NOMO-1 treated with dmso at 0.1 percent for 144 hours (cell line): ENCODE measurements around the gene RPS6KL1.

ENCODE experiments used
- DNase-seq: peaks from one replicate; lab custom pipeline; 2025; ENCODE audit not compliant: unreplicated experiment; lab: John Stamatoyannopoulos, UW

The RPS6KL1 gene

GRCh38 chr14:74952180-74952665 is 29.2 kb upstream of the RPS6KL1 start:
- no peak for DNase-seq

DNA sequence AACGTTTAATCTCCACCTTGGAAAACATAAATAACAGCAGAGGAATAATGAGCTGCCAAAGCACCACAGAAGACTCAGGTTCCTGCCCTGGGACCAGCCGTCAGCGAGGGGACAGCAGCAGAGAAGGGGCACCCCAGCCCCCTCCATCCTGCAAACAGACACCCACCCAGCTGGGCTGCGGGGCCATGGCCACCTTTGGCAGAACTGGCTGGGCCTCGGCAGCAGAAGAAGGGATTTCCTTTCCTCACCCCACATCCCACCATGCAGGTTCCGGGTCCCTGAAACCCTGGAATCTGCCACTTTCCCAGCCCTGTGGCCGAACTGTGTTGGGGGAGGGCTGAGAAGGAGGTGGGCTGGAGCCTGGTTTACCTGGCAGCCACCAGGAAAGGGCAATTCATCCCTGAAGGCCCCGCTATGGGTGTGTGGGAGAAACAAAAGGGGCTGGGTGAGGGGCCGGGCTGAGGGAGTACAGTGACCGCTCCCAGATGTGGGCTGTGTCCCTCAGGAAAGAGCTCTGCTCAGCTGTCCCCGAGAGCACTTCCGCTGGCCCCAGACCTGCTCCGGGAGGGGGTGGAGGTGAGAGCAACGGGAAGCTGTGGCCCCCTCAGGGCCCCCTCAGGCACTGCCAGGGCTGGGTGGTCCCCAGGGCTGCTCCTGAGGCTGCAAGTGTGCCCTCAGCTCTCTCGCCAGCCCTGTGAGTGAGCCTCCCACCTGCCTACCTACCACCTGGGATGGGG is 28.6 kb upstream of the RPS6KL1 start:
- no peak for DNase-seq

DNA sequence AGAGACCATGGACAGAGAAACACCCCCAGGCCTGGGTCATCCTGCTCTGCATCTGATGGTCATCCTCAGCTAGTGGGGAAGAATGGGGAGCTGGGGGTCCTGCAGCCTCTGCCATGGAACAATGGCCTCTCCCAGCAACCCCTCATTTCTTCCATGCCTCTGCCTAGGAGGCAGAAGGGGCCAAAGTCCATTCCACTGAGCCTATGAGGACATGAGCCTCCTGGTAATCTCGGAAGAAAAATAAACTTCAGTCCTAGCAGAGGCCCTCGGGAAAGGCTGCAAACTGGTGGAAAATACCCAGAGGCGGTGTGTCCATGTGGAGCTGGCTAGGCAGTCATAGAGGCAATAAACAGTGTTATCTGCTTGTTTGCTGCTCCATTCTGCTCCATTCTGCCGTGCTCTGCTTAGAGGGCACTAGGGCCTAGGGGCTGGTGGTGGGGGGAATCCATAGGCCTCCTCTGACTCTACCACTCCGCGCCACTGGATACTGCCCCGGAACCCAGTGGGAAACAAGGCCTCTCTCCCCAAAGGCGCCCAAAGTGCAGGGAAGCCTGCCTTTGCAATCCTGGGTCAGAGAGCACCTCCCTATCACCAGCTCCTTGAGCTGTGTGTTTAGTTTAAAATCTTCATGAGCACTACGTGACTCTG is 27.9 kb upstream of the RPS6KL1 start:
- DNase-seq, result no peak

DNA sequence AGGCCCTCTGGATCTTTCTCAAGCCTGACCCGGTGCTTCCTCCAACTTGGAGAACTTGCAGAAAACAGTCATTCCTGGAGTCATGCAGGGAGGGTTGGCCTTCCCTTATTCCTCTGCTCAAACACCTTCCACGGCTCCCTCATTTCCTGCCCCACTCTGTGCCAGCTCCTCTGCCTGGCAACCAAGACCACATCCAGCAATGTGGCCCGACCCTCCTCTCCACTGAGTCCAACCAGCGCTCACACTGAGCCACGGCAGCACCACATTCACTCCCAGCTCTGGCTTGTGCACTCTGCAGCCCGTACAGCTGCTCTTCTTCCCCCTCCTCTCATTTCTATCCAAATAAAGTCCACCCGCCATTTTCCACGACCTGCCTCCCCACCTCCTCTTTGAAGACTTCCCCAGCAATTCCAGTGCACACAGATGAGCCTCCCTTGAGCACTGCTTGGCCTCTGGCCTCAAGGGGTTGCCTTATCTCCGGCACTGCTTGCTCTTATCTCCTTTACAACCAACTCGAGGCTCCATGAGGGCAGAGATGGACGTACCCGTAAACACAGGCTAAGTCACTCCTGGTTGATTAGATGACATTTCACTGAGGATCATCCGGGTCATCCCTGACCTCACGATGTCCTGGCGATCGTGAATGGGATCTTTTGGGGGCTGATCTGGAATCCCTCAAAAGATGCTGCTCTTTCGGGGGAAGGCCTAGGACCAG is 27.0 kb upstream of the RPS6KL1 start:
- no peak for DNase-seq

DNA sequence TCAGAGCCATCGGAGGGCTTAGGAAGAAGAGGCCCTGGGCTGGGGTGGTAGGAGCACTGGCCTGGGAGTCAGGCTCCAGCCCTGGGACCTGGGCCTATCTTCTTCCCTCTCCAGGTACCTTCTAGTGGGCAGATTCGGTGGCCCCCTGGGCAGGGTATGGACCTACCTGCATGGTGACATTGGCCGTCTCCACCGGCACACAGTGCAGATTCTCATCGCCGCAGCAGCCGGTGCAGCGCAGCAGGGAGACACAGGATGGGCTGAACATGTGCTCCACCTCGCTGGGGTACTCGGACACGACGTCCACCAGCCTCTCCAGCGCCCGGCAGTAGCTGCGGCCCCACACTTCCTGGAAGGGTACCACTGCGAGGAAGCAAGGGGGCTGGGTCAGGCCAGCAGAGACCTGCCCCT is 26.1 kb upstream of the RPS6KL1 start:
- DNase-seq, result no peak

GRCh38 chr14:74948228-74949175 is 25.4 kb upstream of the RPS6KL1 start:
- DNase-seq, result no peak

DNA sequence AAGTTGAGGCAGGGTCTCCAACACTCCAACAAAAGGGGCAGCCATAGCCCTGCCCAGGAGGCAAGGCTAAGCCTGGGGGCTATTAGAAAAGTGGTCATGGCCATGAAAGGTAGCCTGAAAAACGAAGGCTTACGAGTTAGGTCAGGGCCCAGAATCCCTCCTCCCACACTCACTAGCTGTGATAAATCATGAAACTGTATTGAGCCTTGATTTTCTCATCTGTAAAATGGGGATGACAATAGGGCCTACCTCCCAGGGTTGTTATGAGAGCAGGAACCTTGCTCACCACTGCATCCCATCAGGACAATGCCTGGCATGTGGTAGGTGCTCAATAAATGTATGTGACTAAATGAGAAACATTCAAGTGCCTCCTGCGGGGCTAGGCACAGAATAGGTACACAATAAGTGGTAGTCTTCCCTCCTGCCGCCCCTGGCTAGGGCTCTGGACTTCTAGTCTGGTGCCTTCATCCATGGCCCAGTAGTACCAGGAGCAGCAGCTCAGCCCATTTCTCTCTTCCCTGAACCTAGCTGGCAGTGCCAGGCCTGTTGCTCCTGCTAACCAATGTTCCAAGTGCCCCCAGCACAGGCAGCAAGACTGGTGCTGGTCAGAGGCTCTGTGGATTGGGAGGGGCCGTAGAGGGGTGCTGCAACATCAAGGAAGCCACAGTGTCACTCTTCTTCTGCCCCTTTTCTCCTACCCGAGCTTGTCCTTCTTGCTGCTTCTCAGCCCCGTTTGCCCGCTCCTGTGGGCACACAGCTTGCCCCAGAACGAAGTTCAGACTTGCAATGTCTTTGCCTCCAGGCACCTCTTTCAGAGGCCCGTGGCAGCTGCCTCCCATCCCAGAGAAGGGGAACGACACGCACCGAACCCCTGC is 24.5 kb upstream of the RPS6KL1 start:
- DNase-seq, result no peak

DNA sequence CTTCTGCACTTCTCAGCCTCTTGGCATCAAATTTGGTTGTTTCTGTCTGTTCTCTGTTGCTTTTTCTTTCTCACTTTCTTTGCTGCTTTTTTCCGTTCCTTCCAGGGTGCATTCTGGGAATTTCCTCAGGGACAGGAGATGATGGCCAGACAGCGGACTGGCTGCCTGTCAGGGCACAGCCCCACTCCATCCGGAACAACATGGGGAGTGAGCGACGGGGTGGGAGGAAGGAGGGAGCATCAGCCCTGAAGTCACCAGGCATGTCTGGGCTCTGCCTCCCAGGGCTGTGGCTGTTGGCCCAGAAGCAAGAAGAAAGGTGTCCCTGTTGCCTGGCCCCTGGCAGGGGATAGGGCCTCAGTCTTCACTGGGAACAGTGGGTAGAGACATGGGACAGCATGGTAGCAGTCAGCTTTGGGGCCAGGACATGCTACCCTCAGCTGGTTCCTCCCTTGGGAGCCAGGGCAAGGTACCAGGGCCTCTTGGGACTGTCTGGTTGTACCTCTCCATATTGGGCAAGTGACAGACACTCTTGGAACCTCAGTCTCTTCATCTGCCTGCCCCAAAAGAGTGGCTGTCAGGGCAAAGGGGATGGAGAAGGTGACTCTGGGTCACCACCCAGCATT is 23.7 kb upstream of the RPS6KL1 start:
- DNase-seq, result no peak

DNA sequence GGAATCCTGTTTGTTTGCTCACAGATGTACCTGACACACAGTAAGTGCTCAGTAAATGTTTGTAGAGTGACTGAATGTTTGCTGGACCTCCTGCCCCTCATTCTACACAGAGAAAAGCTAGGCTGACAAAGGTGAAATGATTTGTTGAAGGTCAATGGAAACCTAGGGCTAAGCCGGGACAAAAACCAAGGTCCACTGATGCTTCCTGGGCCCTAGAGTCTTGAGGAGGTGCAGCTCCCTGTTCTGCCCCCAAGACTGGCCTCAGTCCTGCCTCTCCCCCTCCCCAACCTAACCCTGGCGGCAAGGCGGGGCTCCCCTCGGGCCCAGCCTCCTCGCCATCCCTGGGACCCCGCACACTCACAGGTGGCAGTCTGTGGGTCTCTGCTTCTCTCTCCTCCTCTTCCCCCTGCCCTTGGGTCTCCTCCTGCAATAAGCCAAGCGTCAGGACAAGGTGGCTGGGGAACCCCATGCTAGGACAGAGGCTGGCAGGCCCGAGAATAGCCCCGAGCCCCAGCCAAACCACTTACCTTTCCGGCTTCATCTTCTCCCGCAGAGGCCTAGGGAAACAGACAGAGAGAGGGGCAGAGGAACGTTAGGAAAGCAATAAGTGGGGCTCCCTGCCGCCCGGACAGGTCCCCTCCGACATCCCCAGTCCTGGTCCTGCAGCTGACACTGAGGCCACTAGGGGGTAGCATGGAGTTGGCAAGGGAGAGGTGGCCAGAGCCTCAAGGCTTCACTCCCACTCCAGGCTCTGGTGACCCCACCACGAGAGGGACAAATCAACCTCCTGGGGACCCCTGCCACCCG is 23.0 kb upstream of the RPS6KL1 start:
- peak; percentile 58 for DNase-seq

DNA sequence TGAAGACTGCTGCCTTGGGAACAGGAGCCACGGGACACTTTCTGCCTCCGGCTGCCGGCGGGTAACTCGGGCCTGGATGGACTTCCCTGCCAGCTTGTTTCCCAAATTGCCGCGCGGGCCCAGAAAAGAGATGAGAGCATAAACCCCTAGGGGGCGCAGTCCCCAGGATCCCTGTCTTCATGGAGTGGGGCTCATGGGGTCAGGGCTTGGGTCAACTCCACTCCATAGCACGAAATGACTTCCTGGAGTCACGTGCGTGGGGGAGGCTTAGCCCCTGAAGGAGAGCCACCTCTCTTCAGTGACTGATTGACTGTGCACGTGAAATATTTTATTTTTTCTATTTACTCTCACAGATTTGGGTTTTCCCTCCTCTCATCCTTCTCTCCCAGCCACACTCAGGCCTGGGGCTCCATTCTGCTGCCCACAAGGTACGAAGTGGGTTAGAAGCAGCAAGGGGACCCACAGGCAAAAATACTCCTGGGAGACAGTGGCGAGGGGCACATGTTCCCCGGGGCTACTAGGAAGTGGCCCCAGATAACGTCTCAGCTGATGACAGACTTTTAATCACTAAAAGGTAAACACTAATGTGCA is 22.3 kb upstream of the RPS6KL1 start:
- no peak for DNase-seq

DNA sequence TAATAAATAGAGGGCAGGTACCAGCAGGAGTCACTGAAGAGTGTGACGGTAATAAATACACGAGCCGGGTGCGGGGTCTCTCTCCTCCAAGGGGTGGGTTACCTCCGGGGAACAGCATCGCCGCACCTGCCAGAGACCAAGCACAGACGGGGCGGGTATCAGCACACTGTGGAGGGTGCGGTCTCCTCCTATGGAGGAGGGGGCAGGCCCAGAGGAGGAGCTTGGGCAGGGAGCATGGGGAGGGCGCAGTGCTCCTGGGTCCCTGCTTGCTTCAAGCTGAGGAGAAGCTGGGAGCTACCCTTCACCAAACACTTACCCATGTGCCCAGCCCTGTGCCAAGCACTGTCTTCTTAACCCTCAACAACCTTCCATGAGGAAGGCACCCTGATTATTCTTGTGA is 19.5 kb upstream of the RPS6KL1 start:
- no peak for DNase-seq

DNA sequence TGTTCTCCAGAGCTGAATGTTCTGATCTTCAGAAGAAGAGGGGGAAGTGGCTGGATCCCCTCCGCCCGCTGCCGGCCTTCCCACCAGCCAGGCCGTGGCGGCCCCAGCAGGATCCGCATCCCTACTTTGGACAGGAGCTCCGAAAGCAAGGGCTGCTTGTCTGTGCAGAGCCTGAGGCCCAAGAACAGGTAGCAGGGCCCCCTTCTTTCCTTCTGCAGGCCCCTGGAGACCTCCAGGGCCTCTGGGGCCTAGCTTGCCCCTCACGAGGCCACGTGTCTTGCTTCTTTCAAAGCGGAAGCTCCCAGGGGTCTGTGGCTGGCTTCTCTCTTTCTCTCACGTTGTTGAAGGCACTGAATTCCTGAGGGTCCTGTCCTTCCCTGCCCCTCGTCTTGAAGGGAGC is 19.1 kb upstream of the RPS6KL1 start:
- no peak for DNase-seq

DNA sequence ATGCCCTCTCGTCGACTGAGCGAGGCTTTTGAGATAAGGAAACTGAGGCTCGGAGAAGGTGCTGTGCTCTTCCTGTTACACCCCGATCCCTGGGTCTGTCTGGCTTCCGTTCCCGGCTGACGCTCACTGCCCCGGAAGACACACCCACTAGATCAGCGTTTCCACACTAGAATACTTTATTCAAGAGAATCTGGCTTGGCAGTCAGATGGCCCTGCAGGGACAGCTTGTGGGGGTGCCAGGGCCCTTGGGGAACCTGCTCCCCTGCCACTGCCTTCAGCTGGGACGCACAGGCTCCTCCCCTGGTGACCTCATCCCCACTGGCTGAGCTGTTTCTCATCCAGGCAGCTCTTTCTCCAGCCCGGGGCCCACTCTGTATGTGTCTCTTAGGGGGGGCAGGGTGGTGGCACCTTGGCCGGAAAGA is 18.6 kb upstream of the RPS6KL1 start:
- DNase-seq, result no peak

- DNase-seq, result no peak
Observed at GRCh38 chr14:74940956-74941565, 18.0 kb upstream of the RPS6KL1 start.

- no peak for DNase-seq
Observed at GRCh38 chr14:74938531-74939495, 15.8 kb upstream of the RPS6KL1 start.

DNA sequence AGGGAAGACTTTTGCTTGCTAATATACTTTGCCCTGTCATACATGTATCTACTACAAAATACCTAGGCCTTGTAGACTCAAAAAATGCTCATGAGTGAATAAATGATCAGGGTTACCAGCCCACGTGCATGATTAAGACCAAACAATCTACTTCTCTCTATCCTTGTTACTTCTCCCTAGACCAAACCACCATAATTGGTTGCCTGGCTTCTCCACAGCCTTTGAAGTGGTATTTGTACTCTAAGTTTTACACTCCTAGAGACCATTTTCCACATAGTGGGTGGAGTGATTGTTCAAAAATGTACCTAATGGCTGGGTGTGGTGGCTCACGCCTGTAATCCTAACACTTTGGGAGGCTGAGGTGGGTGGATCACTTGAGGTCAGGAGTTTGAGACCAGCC is 14.1 kb upstream of the RPS6KL1 start:
- DNase-seq, result no peak

DNA sequence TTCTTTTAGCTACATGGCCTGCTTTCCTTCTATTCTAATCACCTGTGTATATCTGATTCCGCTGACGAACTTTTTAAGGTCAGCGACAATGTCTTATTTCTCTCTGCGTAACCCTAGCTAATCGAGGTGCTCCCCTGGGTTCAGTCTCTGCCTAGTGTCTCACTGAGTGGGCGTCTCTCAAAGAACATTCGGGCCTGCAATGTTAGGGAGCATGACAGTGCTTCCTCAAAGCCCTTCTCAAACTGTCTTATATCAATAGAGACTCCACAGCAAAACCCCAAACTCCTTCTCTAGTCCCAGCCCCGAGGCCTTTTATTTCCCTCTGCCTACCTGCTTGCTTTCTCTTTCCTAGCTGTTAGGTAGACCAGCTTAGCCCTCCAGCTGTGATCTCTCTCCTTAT is 13.7 kb upstream of the RPS6KL1 start:
- DNase-seq, result no peak
